ENCODE measurements around the gene MYO16. TPM values are rescaled to one million over a fixed set of nuclear protein-coding genes. Genes with fewer than 3 reads are reported as not detected.

MYO16 gene
- total RNA-seq, 1 experiment from 2014 or later: 0.04 TPM

DNA sequence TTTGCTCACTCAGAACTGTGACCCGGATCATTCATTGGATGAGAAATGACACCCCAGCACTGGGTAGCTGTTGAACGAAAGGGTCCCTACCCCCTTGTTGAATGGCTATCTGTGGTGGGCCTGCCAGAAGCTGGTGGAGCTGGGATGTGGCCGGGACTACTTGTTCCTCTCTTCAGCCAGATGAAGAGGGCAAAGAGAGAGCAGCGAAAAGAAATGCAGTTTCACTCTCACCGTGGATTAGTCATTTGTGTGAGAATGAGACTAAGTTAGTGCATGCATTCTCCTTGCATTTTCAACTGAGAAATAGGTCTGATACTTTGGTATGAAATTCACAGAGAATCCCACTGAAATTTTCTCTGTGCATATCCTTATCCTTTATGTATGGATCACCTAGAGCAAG lies 603.9 kb downstream of the MYO16 start:
- DNase-seq (ENCODE audit: low spot score): no peak

DNA sequence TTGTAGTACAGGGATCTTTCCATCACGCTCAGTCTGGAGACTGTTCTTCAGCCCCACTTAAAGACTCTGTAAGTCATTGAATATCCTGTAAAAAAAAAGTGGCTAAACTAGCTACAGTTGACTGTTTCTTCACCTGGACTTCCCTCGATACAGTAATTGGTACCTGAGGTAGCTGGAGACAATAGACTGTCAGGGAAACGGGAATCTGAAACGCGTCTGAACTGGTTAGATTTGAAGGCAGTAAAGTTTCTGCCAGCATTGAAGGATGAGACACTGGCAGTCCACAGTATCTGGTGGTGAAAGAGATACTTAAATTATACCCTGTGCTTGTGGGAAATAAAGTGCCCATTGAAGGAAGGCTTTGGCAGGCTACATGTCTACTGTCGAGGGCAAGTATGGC lies 606.5 kb downstream of the MYO16 start:
- DNase-seq (ENCODE audit: low spot score): no peak

DNA sequence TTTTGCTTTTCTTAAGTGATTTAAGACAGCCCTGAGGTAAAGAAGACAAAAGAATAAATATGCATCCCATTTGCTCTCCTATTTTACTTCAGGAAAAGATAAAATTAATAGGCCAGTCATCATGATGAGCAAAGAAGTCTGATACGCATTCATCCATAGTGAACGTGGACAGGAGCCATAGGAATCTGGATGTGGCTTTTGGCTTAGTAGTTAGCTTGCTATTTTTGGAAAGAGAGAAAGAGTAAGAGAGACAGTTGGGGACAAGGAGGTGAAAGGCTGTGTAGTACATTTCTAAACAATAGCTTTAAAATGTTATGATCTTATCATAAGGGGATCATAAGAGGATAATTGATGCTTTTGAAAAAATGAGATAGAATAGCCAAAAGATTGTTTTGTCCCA lies 611.7 kb downstream of the MYO16 start:
- no peak for DNase-seq (ENCODE audit: low spot score)

DNA sequence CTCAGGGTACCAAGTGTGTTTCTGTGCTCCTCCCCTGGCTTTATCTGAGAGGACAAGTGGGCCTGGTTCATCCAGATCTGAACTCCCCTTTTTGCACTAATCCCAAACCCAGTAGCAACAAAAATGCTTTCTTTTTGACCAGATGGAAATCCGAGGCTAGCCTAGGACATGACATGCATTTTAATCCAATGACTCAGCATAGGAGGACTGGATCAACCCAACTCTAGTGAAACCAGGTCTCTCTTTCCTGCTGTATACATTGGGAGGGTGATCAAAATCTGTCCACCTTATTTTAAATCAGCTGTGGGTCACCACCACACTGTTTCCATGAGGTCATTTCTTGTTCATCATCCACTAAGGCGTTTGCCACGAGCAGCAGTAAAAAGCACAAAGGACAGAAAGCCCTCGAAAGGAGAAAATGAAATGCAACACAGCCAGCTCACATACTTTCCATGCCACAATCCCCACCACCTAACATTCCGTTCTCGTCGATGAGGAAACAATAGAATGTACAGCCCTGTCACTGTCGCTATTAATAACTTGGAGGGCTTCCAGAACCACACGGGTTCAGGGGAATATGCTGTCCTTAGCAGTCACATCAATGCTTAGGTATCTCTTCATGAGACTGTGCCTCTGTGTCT lies 614.0 kb downstream of the MYO16 start:
- peak; percentile 75 for DNase-seq (ENCODE audit: low spot score)

DNA sequence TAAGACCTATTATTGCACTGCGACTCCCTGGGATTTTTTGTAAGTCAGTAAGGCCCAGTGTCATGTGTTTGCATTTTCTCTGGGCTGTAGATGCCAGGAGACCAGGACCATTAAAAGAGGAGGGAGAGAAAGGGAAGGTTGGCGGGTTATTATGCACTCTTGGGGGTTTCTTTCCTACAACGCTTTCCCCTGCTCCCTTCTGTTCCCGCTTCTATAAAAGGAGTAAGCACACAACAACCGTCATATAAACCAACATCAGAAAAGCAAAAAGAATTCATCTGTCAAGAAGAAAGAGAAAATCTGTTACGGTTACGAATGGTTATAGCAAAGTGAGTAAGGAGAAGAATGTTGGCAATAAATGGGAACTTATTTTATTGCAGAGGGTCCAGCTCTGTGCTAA lies 615.2 kb downstream of the MYO16 start:
- no peak for DNase-seq (ENCODE audit: low spot score)

DNA sequence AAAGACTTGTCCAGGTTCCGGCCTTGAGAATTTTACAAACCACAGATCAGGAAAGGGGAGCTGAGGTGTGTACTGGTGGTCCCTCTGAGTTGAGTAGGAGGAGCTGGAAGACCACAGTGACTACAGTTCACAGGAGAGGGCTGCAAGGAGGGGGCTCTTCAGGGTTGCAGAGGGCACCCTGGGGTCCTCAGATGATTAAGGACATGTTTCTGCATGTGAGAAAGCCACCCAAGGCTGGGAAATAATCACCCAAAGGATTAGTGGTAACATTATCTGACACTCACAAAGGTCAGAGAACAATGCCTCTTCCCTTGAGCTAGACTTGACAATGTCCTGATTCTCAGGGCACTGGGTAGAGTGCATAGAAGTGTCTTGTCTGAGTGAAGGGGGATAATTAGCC lies 616.6 kb downstream of the MYO16 start:
- DNase-seq (ENCODE audit: low spot score): no peak

DNA sequence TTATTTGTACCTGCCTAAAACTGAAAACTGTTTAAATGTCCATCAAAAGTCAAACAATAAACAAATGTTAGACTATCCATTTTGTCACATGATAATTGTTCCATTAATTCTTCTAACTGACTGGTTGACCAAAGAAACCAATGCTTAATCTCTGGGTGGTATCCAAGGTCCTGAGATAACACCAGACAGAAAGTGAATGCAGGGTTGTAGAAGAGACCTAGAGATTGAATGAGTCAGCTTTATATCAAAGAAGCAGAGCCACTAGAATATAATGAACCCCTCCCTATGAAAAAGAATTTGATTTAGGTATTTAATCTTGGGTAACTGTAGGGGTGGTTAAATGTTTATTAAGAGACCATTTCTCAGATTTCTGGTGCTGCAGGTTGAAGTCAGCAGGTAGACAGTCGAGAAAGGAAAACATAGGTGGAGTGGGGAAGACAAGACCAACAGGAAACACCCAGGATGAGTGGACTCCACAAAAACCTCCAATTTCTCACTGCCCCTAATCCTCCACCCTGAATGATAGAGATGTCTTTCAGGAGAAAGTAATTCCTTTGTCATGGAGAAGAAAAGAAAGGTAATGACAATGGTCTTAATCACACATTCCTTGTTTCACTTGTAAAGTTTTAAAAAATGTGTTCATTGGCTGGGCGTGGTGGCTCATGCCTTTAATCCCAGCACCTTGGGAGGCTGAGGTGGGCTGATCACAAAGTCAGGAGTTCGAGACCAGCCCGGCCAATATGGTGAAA lies 620.5 kb downstream of the MYO16 start:
- DNase-seq (ENCODE audit: low spot score): no peak

DNA sequence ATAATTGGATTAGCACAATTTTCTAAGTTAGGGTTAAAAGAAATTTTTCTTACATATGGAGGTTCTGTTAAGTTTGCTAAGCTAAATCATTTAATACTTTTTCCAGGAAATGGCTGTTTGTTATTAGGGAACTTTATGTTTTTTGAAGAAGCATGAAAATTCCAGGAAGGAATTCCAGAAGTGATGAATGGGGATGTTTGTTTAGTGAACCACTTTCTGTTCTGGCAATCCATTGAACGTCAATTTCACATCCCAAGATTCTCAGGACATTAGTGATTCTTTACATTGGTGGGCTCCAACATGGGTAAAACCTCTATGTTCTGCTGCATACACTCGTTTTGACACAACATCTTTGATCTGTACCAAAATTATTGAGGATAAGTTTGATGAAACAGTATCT lies 622.5 kb downstream of the MYO16 start:
- no peak for DNase-seq (ENCODE audit: low spot score)

DNA sequence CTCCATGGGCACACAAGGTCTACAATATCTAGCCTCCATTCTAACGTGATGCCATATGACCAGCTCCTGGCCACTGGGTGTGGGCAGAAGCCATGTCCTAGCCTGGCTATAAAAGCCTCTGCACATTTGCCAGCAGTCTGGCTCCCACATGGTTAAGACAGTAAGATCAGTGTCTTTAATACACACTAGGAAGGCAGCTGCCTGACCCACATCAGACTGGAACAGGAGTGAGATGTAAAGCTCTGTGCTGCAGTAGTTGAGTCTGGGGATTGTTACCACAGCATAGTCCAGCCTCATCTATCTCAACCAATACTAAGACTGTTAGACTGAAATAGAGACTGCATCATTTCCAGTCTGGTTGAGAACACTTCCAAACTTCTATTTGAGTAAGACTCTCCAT lies 623.9 kb downstream of the MYO16 start:
- DNase-seq (ENCODE audit: low spot score): no peak

DNA sequence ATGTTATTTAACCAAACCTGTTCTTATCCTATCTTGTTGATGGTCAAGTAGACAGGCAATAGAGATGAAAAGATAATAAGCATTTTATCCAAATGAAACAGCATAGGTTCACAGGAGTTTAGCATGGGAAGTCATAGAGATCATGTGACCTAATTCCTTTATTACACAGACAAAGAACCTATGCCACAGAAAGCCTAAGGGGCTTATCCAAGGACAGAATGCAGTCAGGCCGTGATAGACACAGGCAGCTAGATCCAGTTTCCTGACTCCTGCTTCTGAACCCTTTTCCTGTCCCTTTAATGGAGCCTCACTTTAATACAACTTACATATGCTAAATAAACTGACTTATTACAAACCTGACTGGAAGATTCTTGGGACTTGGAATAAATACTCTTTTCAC lies 624.9 kb downstream of the MYO16 start:
- DNase-seq (ENCODE audit: low spot score): no peak

DNA sequence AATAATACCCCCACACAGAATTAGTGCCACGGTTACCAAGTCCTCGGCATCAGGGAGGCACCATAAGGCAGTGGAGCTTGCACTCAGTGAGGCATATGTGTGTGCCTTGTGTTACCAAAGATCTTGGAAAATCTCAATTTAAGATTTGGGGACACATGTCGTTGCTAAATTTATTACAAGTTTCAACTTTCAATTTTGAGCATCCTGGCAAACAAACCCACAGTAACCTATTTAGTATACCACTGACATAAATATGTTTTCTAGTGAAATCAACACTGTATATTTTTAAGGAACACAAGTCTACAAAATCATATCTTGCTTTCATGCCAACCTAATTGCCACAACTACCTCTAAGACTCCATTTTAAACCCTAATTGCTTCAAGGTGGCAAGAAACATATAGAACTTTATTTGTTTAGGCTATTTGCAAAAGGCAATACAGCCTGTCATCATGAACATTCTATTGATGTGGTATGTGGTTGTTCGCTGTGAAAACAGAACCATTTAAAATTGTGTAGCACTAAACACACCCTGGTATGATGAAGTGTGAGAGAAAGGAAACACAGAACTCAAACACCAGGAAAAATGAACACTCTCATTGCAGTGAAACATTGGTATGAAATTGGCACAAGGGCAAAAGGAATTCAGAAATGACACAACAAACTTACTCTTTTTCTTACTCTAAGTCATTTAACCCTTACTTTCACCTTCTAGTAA lies 625.9 kb downstream of the MYO16 start:
- no peak for DNase-seq (ENCODE audit: low spot score)

DNA sequence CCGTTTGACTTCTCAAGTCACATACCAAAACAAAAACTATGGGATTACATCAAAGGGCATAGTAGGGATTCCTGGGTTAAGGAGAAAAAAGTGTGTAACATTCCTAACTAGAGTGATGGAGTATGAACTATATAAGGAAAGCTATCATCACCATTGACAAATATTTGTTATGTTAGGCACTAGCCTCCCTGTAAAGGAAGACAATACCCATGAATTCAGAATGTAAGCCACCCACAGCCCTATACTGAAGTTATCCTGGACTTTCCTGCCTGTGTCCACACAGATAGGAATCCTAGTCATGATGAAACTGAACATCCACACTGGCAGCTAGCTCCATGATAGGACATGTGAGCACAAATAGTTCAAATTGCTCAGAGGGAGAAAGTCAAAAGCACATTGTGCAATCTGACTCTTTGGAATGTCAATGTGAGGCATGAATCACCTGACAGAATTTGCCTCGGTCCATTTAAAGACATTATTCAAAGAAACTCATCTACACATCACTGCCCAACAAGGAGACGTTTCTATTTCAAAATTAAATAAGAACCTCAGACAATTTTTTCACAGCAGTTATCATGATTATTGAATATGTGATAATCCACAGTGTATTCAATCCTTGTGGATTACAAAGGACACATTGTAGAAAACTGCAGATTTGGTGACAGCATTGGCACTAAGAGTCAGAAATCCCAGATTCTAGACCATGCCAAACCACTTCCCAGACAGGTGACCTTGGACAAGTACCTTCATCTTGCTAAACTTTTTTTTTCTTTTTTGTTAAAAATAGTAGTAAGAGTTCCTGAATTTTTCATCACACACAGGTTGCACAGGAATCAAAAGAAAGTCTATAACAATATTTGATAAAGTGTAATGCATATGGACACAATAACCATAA lies 627.7 kb downstream of the MYO16 start:
- DNase-seq (ENCODE audit: low spot score): peak; percentile 67

Measured in H4 (cell line).